Stomach (tissue), 4 donors: ENCODE measurements around the gene PARP1.
"Not testable (repeated sequence)": the region's sequence is repeated elsewhere in the genome, so short reads cannot be mapped to it uniquely, and the experiment has no call there.

Experiments
- POLR2A ChIP-seq, 4 donors: fragments of 450-650 bp; IDR thresholded peaks; one replicate each; pipeline ENCODE4 v1.6.1; 2016; ENCODE audit warnings: antibody characterized with exemption in 4 of 4, control low read depth in 2 of 4, mild to moderate bottlenecking in 1 of 4, moderate library complexity in 1 of 4
- POLR2AphosphoS5 ChIP-seq, 3 donors: sonication (generic); formaldehyde crosslinking; IDR thresholded peaks; one replicate each; pipeline ENCODE4 v1.6.1; 2016; ENCODE audit warnings: antibody characterized with exemption in 3 of 3
- TF ChIP-seq, protein P1 (sequence below), 7 experiments: fragments of 450-650 bp in 4 of 7; fragments of 200-600 bp in 3 of 7; sonication (generic) in 3 of 7; IDR thresholded peaks; one replicate each; pipeline ENCODE4 v1.5.1; 2016 to 2019; ENCODE audit warnings: antibody characterized with exemption in 7 of 7, control low read depth in 2 of 7, mild to moderate bottlenecking in 1 of 7

- TF ChIP-seq, protein P1, sequence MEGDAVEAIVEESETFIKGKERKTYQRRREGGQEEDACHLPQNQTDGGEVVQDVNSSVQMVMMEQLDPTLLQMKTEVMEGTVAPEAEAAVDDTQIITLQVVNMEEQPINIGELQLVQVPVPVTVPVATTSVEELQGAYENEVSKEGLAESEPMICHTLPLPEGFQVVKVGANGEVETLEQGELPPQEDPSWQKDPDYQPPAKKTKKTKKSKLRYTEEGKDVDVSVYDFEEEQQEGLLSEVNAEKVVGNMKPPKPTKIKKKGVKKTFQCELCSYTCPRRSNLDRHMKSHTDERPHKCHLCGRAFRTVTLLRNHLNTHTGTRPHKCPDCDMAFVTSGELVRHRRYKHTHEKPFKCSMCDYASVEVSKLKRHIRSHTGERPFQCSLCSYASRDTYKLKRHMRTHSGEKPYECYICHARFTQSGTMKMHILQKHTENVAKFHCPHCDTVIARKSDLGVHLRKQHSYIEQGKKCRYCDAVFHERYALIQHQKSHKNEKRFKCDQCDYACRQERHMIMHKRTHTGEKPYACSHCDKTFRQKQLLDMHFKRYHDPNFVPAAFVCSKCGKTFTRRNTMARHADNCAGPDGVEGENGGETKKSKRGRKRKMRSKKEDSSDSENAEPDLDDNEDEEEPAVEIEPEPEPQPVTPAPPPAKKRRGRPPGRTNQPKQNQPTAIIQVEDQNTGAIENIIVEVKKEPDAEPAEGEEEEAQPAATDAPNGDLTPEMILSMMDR (IDR thresholded peaks at IDR 0.05): not testable (repeated sequence)
- TF ChIP-seq POLR2A, POLR2AphosphoS5 (IDR thresholded peaks at IDR 0.05): not testable (repeated sequence)
Measured at GRCh38 chr1:226426395-226426794, 18.5 kb upstream of the PARP1 start.
